HG02840 (cell line): ENCODE measurements around the gene JPH3.
"Not testable (repeated sequence)": the region's sequence is repeated elsewhere in the genome, so short reads cannot be mapped to it uniquely, and the experiment has no call there.

Source experiments
- ATAC-seq: cut with Tn5 transposase; IDR thresholded peaks from one replicate; pipeline ENCODE4 v1.9.1; 2021; ENCODE audit warnings: mild to moderate bottlenecking, moderate library complexity, moderate number of reproducible peaks; ENCODE audit not compliant: unreplicated experiment, low FRiP score

The JPH3 gene

DNA sequence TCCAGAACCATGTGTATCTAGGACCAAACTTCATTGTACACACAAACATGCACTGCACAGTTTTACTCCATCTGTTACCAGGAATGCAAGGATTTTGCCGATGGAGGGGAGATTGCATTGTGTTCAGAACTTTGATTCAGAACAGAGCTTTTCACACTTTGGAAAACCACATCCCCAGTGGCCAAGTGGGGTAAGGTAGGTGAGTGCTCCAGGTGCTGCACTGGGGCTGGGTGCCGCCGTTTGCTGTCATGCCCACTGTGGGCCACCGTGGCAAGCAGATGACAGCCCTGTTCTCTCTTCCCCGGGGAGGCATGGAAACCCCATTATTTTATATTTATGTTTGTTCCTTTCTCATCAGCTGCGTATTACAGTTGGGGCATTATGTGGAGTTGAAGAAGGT is 29.3 kb upstream of the JPH3 start:
- no peak for ATAC-seq

GRCh38 chr16:87575027-87575804 is 27.1 kb upstream of the JPH3 start:
- ATAC-seq = no peak

DNA sequence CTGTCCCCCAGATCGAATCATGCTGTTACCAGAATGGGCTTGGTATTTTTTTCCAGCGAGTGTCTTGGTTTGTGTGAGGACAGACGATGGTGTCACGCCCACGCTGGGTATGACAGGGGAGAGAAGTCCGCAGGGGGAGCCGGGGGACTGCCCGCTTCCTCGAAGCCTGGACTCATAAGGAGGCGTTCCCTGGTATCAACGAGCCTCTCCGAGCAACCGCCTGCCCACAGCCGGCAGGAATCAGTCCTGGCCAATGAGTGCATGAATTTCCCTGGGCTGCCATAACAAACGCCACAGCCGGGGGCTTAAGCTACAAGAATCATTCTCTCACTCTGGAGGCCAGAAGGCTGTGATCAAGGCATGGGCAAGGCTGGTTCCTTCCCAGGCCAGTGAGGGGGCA is 26.1 kb upstream of the JPH3 start:
- ATAC-seq = no peak

DNA sequence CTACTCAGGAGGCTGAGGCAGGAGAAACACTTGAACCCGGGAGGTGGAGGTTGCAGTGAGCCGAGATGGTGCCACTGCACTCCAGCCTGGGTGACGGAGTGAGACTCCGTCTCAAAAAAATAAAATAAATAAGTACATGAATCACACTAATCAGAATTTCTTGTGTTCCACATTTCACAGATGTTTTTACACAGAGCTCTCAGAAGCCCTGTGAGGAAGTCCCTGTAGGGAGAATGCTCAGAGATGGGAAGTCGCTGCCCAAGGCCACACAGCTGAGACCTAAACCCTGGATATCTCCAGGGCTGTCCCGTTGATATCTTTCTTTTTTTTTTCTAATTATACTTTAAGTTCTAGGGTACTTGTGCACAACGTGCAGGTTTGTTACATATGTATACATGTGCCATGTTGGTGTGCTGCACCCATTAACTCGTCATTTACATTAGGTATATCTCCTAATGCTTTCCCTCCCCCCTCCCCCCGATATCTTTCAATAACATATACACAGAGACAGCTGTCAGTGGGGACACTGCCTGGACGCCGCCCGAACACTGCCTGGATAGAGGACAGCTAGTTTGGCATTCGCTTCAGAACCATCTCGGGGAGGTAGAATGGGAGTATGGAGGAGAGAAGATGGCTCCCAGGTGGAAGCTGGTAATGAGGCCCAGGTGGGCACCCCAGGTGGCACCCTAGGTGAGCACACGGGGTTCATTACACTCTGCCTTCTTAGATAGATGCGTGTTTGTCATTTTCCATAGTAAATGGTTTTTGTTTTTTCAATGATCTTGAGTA is 24.0 kb upstream of the JPH3 start:
- not testable (repeated sequence) for ATAC-seq

DNA sequence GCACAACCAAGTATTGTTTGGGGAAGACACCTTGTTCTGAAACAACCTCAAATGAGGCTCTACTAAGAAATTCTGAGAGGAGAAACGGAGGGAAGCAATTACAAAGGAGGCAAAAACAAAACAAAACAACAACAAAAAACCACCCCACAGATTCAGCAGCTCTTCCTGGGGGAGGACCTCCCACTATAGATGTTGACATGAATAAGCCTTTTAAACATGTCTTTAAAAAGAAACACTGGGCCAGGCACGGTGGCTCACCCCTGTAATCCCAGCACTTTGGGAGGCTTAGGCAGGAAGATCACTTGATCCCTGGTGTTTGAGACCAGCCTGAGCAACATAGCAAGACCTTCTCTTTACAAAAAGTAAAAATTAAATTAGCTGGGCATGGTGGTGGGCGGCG is 22.6 kb upstream of the JPH3 start:
- no peak for ATAC-seq

DNA sequence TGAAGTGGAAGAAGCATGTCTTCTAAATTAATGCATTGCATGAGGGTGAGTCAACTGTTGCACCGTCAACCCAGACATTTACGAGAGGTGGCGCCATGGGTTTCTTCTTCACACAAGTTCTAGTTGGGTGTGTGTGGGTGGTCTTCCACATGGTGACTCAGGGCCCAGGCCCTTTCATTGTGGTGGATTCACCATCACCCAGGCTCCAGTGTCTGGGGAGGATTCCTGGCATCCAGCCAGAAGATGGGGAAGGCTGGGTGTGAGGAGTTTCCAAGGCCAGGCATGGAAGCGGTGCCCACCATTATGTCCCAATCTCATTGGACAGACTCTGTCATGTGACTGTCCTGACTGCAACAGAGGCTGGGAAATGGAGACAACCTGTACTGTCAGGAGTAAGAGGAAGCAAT is 21.4 kb upstream of the JPH3 start:
- ATAC-seq = no peak

- ATAC-seq = no peak
Observed at GRCh38 chr16:87581857-87582215, 20.5 kb upstream of the JPH3 start.

- ATAC-seq = no peak
Observed at GRCh38 chr16:87582216-87582965, 19.9 kb upstream of the JPH3 start.

GRCh38 chr16:87582966-87583325 is 19.4 kb upstream of the JPH3 start:
- ATAC-seq = no peak

- no peak for ATAC-seq
Observed at GRCh38 chr16:87583453-87584131, 18.7 kb upstream of the JPH3 start.

DNA sequence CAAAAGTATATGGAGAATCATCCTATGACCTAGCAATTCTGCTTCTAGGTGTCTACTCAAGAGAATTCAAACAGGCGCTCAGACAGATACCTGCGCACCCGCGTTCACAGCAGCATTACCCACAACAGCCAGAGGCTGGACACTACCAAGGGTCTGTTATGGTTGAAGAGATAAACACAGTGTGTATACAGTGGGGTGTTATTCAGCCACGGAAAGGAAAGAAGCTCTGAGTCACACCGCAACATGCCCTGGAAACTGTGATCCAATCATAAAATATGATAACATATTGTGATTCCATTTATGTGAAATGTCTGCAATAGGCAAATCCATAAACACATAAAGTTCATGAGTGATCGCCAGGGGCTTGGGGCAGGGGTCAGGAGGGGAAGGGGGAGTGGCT is 18.0 kb upstream of the JPH3 start:
- no peak for ATAC-seq

- ATAC-seq = no peak
Observed at GRCh38 chr16:87584975-87585374, 17.3 kb upstream of the JPH3 start.

- no peak for ATAC-seq
Observed at GRCh38 chr16:87585442-87586200, 16.7 kb upstream of the JPH3 start.

GRCh38 chr16:87586201-87586782 is 16.0 kb upstream of the JPH3 start:
- ATAC-seq = no peak

DNA sequence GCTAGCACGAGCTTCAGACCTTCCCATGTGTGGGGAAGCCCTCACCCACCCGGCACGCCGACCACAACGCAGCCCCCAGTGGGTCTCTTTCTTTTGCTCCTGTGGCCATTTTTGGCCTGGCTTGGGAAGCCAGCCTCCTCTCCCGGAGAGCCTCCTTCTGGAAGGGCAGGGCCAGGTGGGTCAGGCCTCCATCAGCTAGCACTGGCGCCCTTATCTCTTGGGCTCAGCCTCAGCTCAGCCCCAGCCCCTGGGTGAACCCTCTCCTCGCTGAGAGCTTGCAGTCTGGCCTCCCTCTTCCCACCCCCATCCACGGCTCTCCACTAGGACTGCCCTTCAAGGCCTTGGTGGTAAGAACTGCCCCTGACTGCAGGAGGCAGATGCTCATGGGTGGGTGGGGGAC is 14.7 kb upstream of the JPH3 start:
- no peak for ATAC-seq

- ATAC-seq = no peak
Observed at GRCh38 chr16:87592018-87592712, 10.1 kb upstream of the JPH3 start.

- ATAC-seq = no peak
Observed at GRCh38 chr16:87593710-87594258, 8.5 kb upstream of the JPH3 start.

GRCh38 chr16:87595712-87596111 is 6.6 kb upstream of the JPH3 start:
- no peak for ATAC-seq

DNA sequence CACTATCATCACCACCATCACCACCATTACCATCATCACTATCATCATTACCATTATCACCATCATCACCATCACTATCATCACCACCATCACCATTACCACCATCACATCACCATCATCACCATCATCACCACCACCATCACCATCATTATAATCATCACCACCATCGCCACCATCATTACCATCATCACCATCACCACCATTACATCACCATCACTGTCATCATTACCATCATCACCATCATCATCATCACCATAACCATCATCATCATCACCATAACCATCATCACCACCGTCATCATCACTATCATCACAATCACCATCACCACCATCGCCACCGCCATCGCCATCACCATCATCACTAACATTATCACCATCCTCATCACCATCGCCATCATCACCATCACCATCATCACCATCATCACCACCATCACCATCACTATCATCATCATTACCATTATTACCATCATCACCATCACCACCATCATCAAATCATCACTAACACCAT is 4.9 kb upstream of the JPH3 start:
- ATAC-seq = no peak
